Natural killer cell (primary cell): ENCODE results near the gene SLC6A13. TPM values are rescaled to one million over a fixed set of nuclear protein-coding genes. Genes with fewer than 3 reads are reported as not detected.

Experiments
- ATAC-seq, 3 donors: fragments of 150-1000 bp in 2 of 3; fragments of 200-7000 bp in 1 of 3; cut with Tn5 transposase; 1 replicate in 1 of 3; 2 replicates in 2 of 3; pipeline ENCODE4 v1.10.0; 2021; ENCODE audit warnings: mild to moderate bottlenecking in 2 of 3, moderate library complexity in 2 of 3
- DNase-seq, 2 donors: peaks; one replicate each; pipeline versions ENCODE4 v3.0.0 to v3.0.0-alpha.2; 2013 to 2021; ENCODE audit warnings: mixed read lengths in 1 of 2
- H3K27ac ChIP-seq: one replicate; pipeline ENCODE4 v1.5.1; 2013; ENCODE audit warnings: mild to moderate bottlenecking, low read length
- H3K27me3 ChIP-seq: one replicate; pipeline ENCODE4 v1.6.1; 2013; ENCODE audit warnings: low read length; ENCODE audit not compliant: control insufficient read depth, insufficient read depth
- H3K36me3 ChIP-seq: one replicate; pipeline ENCODE4 v1.6.1; 2013; ENCODE audit warnings: low read length; ENCODE audit not compliant: control insufficient read depth, insufficient read depth
- H3K4me1 ChIP-seq: one replicate; pipeline ENCODE4 v1.6.1; 2013; ENCODE audit warnings: low read length; ENCODE audit not compliant: control insufficient read depth, insufficient read depth
- H3K4me3 ChIP-seq: one replicate; pipeline ENCODE4 v1.5.1; 2013; ENCODE audit warnings: low read length
- H3K9me3 ChIP-seq: one replicate; pipeline ENCODE4 v1.6.1; 2013; ENCODE audit warnings: low read length; ENCODE audit not compliant: control insufficient read depth, insufficient read depth
- H3K27ac Mint-ChIP-seq, 2 donors: one replicate each; pipeline ENCODE4 v1.8.0; 2022; ENCODE audit warnings: mild to moderate bottlenecking in 2 of 2, mixed read lengths in 2 of 2, moderate library complexity in 1 of 2
- H3K27me3 Mint-ChIP-seq, 2 donors: one replicate each; pipeline ENCODE4 v1.8.0; 2022; ENCODE audit warnings: low read depth in 2 of 2, mixed read lengths in 2 of 2
- H3K36me3 Mint-ChIP-seq: one replicate; pipeline ENCODE4 v1.8.0; 2022; ENCODE audit warnings: mixed read lengths
- H3K4me1 Mint-ChIP-seq, 2 donors: one replicate each; pipeline ENCODE4 v1.8.0; 2022; ENCODE audit warnings: mixed read lengths in 2 of 2
- H3K4me3 Mint-ChIP-seq: one replicate; pipeline ENCODE4 v1.8.0; 2022; ENCODE audit warnings: mild to moderate bottlenecking, moderate library complexity, mixed read lengths
- H3K9me3 Mint-ChIP-seq, 2 donors: one replicate each; pipeline ENCODE4 v1.8.0; 2022; ENCODE audit warnings: mixed read lengths in 2 of 2
- WGBS: methylation state at CpG from one replicate; pipeline ENCODE4 v1.1.7; 2013; ENCODE audit warnings: missing lambda C conversion rate; ENCODE audit not compliant: insufficient coverage; 5-methylcytosine and 5-hydroxymethylcytosine counted together
- intact Hi-C: fragments of 100-400 bp; cut with micrococcal nuclease; formaldehyde crosslinking; loops from one replicate; pipeline ENCODE4 v1.14.2; 2022
- total RNA-seq, 4 donors: library from RNA; stranded (reverse); fragments of 120-200 nt in 1 of 4; gene quantifications; one replicate each; pipeline versions ENCODE4 v1.2.3 to v1.2.4, GENCODE V29; 2013 to 2022
- TF ChIP-seq, protein P1 (sequence below): fragments of 200-600 bp; IDR thresholded peaks from one replicate; pipeline ENCODE4 v1.8.0; 2022; ENCODE audit warnings: antibody characterized with exemption

The SLC6A13 gene
- total RNA-seq, 3 donors from 2014 or later (not counting 1 experiment from before 2014, with no cell fraction given), result 0.79 to 2.2 TPM; not detected in 1

DNA sequence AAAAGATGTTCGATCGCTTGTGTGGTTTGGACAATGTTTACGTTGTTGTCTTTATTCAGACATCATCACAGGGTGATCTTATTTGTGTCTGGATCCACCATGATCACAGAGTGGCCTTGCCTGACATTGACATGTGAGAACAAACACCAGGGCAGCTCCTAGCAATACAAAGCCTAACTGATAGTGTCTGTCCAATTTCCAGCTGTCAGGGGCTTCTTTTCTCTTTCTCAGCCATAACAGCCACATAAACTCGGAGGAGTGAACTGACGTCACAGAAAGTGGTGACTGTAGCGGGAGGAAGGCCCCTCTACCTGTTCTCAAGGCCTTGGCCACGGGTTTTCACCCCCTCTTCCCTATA, 5.8 kb upstream of the SLC6A13 start:
- Histone ChIP-seq H3K36me3 (no peaks in the 10 kb centered on the region), H3K4me3 (no peak overlapping the region), H3K4me1 (no peaks in the 10 kb centered on the region), H3K27me3 (no peaks in the 10 kb centered on the region), H3K9me3 (no peaks in the 10 kb centered on the region), H3K27ac (no peak overlapping the region)
- no peak overlapping the region for H3K27ac Mint-ChIP-seq
- H3K36me3 Mint-ChIP-seq, result no peaks in the 10 kb centered on the region
- no peaks in the 10 kb centered on the region for H3K9me3 Mint-ChIP-seq
- peaks cover 16% of the 10 kb centered on the region in 2 donors for H3K4me1 Mint-ChIP-seq
- DNase-seq (no peak), ATAC-seq (no peak)
- intact Hi-C loops, result no loop called here
- H3K27me3 Mint-ChIP-seq, result peaks cover 0 to 3% of the 10 kb centered on the region in 2 donors
- 88% methylated on average over 7 of the region's 7 CpGs for WGBS
- H3K4me3 Mint-ChIP-seq, result no peak overlapping the region
- TF ChIP-seq, protein P1, sequence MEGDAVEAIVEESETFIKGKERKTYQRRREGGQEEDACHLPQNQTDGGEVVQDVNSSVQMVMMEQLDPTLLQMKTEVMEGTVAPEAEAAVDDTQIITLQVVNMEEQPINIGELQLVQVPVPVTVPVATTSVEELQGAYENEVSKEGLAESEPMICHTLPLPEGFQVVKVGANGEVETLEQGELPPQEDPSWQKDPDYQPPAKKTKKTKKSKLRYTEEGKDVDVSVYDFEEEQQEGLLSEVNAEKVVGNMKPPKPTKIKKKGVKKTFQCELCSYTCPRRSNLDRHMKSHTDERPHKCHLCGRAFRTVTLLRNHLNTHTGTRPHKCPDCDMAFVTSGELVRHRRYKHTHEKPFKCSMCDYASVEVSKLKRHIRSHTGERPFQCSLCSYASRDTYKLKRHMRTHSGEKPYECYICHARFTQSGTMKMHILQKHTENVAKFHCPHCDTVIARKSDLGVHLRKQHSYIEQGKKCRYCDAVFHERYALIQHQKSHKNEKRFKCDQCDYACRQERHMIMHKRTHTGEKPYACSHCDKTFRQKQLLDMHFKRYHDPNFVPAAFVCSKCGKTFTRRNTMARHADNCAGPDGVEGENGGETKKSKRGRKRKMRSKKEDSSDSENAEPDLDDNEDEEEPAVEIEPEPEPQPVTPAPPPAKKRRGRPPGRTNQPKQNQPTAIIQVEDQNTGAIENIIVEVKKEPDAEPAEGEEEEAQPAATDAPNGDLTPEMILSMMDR, result no peak

DNA sequence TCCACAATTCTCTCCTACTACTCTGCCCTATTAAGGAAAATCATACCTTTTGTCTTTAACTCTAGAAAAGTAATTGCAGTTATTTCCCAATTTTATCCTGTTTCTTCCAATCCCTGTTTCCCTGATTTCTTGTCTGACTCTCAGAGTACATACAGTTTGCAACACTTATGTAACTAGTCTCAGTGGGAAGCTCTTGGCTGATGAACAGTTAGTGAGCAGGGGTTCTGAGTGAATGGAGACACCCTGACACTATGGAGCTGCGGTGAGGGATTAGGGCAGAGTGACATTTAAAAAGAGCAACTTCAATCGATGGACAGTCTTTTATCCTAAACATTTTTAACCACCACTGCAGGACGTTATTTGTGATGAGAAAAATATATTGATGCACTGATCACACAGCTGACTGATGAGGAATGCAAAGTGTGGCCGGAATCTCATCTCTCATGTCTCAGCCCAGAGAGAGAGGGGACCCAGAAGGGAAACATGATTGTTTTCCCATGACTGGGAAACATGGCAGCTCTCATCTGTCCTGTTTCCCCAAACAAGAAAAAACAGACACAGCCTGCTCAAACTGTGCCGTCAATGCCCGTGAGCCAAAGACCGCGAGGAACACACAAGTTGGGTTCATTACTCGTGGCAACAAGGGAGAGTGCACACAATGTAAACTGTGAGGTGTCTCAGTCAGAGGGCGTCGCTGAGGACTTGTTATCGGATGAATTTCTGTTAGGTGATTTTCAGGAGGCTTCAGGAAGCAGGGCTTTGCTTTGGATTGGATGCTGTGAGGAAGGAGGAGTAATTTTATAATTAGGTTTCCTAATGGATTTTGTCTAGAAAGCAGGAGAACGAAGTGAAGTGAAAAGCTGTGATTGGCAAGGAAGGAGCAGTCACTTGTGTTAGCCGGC, 5.2 kb upstream of the SLC6A13 start:
- H3K27me3 ChIP-seq, result no peaks in the 10 kb centered on the region
- Mint-ChIP-seq H3K36me3 (no peaks in the 10 kb centered on the region), H3K9me3 (no peaks in the 10 kb centered on the region), H3K4me3 (no peak overlapping the region), H3K27ac (no peak overlapping the region), H3K27me3 (peaks cover 0 to 3% of the 10 kb centered on the region in 2 donors), H3K4me1 (peaks cover 12 to 14% of the 10 kb centered on the region in 2 donors)
- no peak overlapping the region for H3K4me3 ChIP-seq
- TF ChIP-seq, protein P1, result no peak
- H3K27ac ChIP-seq, result no peak overlapping the region
- H3K36me3 ChIP-seq, result no peaks in the 10 kb centered on the region
- intact Hi-C loops, result no loop called here
- no peak for DNase-seq
- 84% methylated on average over 13 of the region's 14 CpGs for WGBS
- no peaks in the 10 kb centered on the region for H3K4me1 ChIP-seq
- no peak for ATAC-seq
- no peaks in the 10 kb centered on the region for H3K9me3 ChIP-seq

DNA sequence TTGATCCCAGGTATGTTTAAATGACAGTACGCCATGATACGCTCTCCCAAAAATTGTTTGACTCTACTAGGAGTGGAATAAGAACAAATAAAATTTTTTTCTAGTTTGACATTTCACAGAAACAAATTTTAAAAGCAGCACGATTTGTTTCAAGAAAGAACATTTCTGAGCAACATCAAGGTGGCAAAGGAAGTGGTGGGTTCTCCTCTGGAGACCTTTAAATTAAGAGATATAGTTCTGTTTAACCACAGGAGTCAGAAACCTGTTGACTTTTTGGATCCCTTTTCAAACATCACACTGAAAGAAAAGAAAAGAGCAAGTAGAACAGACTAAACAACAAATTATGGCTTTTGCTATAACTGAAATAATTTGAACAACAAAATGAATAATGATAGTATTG, 2.5 kb upstream of the SLC6A13 start:
- intact Hi-C loops, result no loop called here
- H3K4me3 Mint-ChIP-seq, result no peak overlapping the region
- no peaks in the 10 kb centered on the region for H3K4me1 ChIP-seq
- ATAC-seq, result no peak
- no peaks in the 10 kb centered on the region for H3K36me3 Mint-ChIP-seq
- H3K27ac Mint-ChIP-seq, result no peak overlapping the region
- TF ChIP-seq, protein P1, result no peak
- 56% methylated on average over 3 of the region's 3 CpGs for WGBS
- no peaks in the 10 kb centered on the region for H3K9me3 Mint-ChIP-seq
- H3K9me3 ChIP-seq, result no peaks in the 10 kb centered on the region
- no peak overlapping the region for H3K27ac ChIP-seq
- no peak for DNase-seq
- H3K4me3 ChIP-seq, result no peak overlapping the region
- no peaks in the 10 kb centered on the region for H3K36me3 ChIP-seq
- peaks cover 2% of the 10 kb centered on the region for H3K27me3 ChIP-seq
- H3K27me3 Mint-ChIP-seq, result peaks cover 7% of the 10 kb centered on the region in 2 donors
- peaks cover 0 to 4% of the 10 kb centered on the region in 2 donors for H3K4me1 Mint-ChIP-seq
